ENCODE data around the gene CCDC7. TPM values are rescaled to one million over a fixed set of nuclear protein-coding genes. Genes with fewer than 3 reads are reported as not detected.

CCDC7 gene
- total RNA-seq, 1 donor from 2014 or later: 6.7 TPM

GRCh38 chr10:32865170-32865569 lies 419.2 kb downstream of the CCDC7 start:
- Mint-ChIP-seq H3K27ac (ENCODE audit: unreplicated experiment) (no peak overlapping the region), H3K36me3 (ENCODE audit: unreplicated experiment) (no peaks in the 10 kb centered on the region), H3K4me1 (ENCODE audit: low read depth, unreplicated experiment) (peaks cover 2% of the 10 kb centered on the region), H3K4me3 (ENCODE audit: unreplicated experiment) (no peak overlapping the region), H3K27me3 (ENCODE audit: unreplicated experiment) (no peaks in the 10 kb centered on the region), H3K9me3 (ENCODE audit: unreplicated experiment) (no peaks in the 10 kb centered on the region)
- no peak for DNase-seq
- TF ChIP-seq CTCF (IDR thresholded peaks at IDR 0.05; ENCODE audit: partially characterized antibody, unreplicated experiment): no peak

- H3K27ac Mint-ChIP-seq (ENCODE audit: unreplicated experiment): no peak overlapping the region
- H3K9me3 Mint-ChIP-seq (ENCODE audit: unreplicated experiment): no peaks in the 10 kb centered on the region
- peaks cover 2% of the 10 kb centered on the region for H3K27me3 Mint-ChIP-seq (ENCODE audit: unreplicated experiment)
- no peak overlapping the region for H3K4me3 Mint-ChIP-seq (ENCODE audit: unreplicated experiment)
- H3K4me1 Mint-ChIP-seq (ENCODE audit: low read depth, unreplicated experiment): no peaks in the 10 kb centered on the region
- no peaks in the 10 kb centered on the region for H3K36me3 Mint-ChIP-seq (ENCODE audit: unreplicated experiment)
- no peak for TF ChIP-seq CTCF (IDR thresholded peaks at IDR 0.05; ENCODE audit: partially characterized antibody, unreplicated experiment)
- no peak for DNase-seq
Observed at GRCh38 chr10:32877915-32878314, 432.0 kb downstream of the CCDC7 start.

- Mint-ChIP-seq H3K4me1 (ENCODE audit: low read depth, unreplicated experiment) (no peaks in the 10 kb centered on the region), H3K27me3 (ENCODE audit: unreplicated experiment) (peaks cover 2% of the 10 kb centered on the region), H3K4me3 (ENCODE audit: unreplicated experiment) (no peak overlapping the region), H3K9me3 (ENCODE audit: unreplicated experiment) (no peaks in the 10 kb centered on the region), H3K36me3 (ENCODE audit: unreplicated experiment) (no peaks in the 10 kb centered on the region), H3K27ac (ENCODE audit: unreplicated experiment) (no peak overlapping the region)
- no peak for TF ChIP-seq CTCF (IDR thresholded peaks at IDR 0.05; ENCODE audit: partially characterized antibody, unreplicated experiment)
- DNase-seq: no peak
Observed at GRCh38 chr10:32878646-32879045, 432.7 kb downstream of the CCDC7 start.

GRCh38 chr10:32882076-32882475 lies 436.1 kb downstream of the CCDC7 start:
- no peaks in the 10 kb centered on the region for H3K27me3 Mint-ChIP-seq (ENCODE audit: unreplicated experiment)

GRCh38 chr10:32887481-32887880 lies 441.5 kb downstream of the CCDC7 start:
- TF ChIP-seq CTCF (IDR thresholded peaks at IDR 0.05; ENCODE audit: partially characterized antibody, unreplicated experiment): no peak
- Mint-ChIP-seq H3K27me3 (ENCODE audit: unreplicated experiment) (no peaks in the 10 kb centered on the region), H3K4me3 (ENCODE audit: unreplicated experiment) (no peak overlapping the region)

More at GRCh38 chr10:32882076-32882475, 436.1 kb downstream of the CCDC7 start:
- Mint-ChIP-seq H3K27ac (ENCODE audit: unreplicated experiment) (no peak overlapping the region), H3K4me3 (ENCODE audit: unreplicated experiment) (no peak overlapping the region), H3K36me3 (ENCODE audit: unreplicated experiment) (no peaks in the 10 kb centered on the region), H3K9me3 (ENCODE audit: unreplicated experiment) (no peaks in the 10 kb centered on the region), H3K4me1 (ENCODE audit: low read depth, unreplicated experiment) (no peaks in the 10 kb centered on the region)
- TF ChIP-seq CTCF (IDR thresholded peaks at IDR 0.05; ENCODE audit: partially characterized antibody, unreplicated experiment): no peak
- no peak for DNase-seq

More at GRCh38 chr10:32887481-32887880, 441.5 kb downstream of the CCDC7 start:
- Mint-ChIP-seq H3K4me1 (ENCODE audit: low read depth, unreplicated experiment) (peaks cover 3% of the 10 kb centered on the region), H3K36me3 (ENCODE audit: unreplicated experiment) (no peaks in the 10 kb centered on the region), H3K9me3 (ENCODE audit: unreplicated experiment) (peaks cover 2% of the 10 kb centered on the region), H3K27ac (ENCODE audit: unreplicated experiment) (no peak overlapping the region)
- no peak for DNase-seq

Data from glutamatergic neuron (in vitro differentiated cells).